Endothelial cell of umbilical vein (primary cell): Measurements from ENCODE around the gene PSMG2. TPM values are rescaled to one million over a fixed set of nuclear protein-coding genes. Genes with fewer than 3 reads are reported as not detected.

Experiments used
- BruUV-seq: library from RNA; stranded (reverse); fragments of 400-500 nt; replicated peaks from 2 replicates; lab custom pipeline; 2021; lab: Mats Ljungman, UMichigan
- CTCF ChIA-PET: fragments of 300-600, 350-600 bp; sonication (Branson Sonifier 250); formaldehyde crosslinking; loops from one replicate; lab custom pipeline; 2021; ENCODE audit warnings: antibody characterized with exemption, inconsistent platforms; lab: Charles Lee
- POLR2A ChIA-PET: fragments of 300-600, 350-600 bp; sonication (Branson Sonifier 250); formaldehyde crosslinking; loops from one replicate; lab custom pipeline; 2021; ENCODE audit warnings: antibody characterized with exemption, inconsistent platforms; lab: Charles Lee
- DNase-seq: peaks from one replicate; pipeline ENCODE4 v3.0.0-alpha.2; 2011; ENCODE audit warnings: low read depth, low spot score
- FAIRE-seq: peaks from 2 replicates; lab custom pipeline; 2011; peaks lifted over from hg19 to GRCh38; lab: Jason Lieb, UNC
- H2AFZ ChIP-seq: 2 replicates; pipeline ENCODE4 v1.6.0; 2012; ENCODE audit warnings: low read depth, low read length, control low read depth, inconsistent platforms
- H3K27ac ChIP-seq: 2 replicates; pipeline ENCODE4 v1.5.1; 2011; ENCODE audit warnings: low read depth, mild to moderate bottlenecking, control low read depth, low read length, moderate library complexity; ENCODE audit not compliant: insufficient read depth
- H3K27me3 ChIP-seq, 2 experiments: 2 replicates each; pipeline versions ENCODE4 v1.6.0 to v1.6.1; 2011; ENCODE audit warnings: low read length in 2 of 2, mixed read lengths in 1 of 2; ENCODE audit not compliant: control insufficient read depth in 2 of 2, insufficient read depth in 2 of 2
- H3K36me3 ChIP-seq, 2 experiments: 2 replicates in 1 of 2; 3 replicates in 1 of 2; pipeline ENCODE4 v1.5.1; 2011; ENCODE audit warnings: low read length in 2 of 2, mild to moderate bottlenecking in 1 of 2, moderate library complexity in 1 of 2; ENCODE audit not compliant: control insufficient read depth in 2 of 2, insufficient read depth in 2 of 2; ENCODE audit errors: extremely low read depth in 1 of 2
- H3K4me1 ChIP-seq: 3 replicates; pipeline ENCODE4 v1.5.1; 2011; ENCODE audit warnings: mild to moderate bottlenecking, low read length; ENCODE audit not compliant: control insufficient read depth, insufficient read depth; ENCODE audit errors: extremely low read depth
- H3K4me2 ChIP-seq: 2 replicates; pipeline ENCODE4 v1.6.1; 2011; ENCODE audit warnings: low read length, control low read depth, mixed read lengths; ENCODE audit not compliant: insufficient read depth
- H3K4me3 ChIP-seq, 3 experiments: fragments of 200-600 bp in 1 of 3; sonication (generic), shearing (Covaris generic) in 1 of 3; replicated peaks in 1 of 3; 2 replicates each; pipeline ENCODE4 v1.5.1; 2011 to 2016; ENCODE audit warnings: control low read depth in 3 of 3, low read length in 3 of 3, mild to moderate bottlenecking in 2 of 3, inconsistent platforms in 1 of 3, low read depth in 1 of 3, moderate library complexity in 1 of 3; ENCODE audit not compliant: insufficient read depth in 1 of 3
- H3K79me2 ChIP-seq: 2 replicates; pipeline ENCODE4 v1.6.0; 2012; ENCODE audit warnings: low read length, inconsistent platforms; ENCODE audit not compliant: control insufficient read depth, insufficient read depth
- H3K9ac ChIP-seq: replicated peaks from 2 replicates; pipeline ENCODE3; 2011; ENCODE audit warnings: low read length, control low read depth; ENCODE audit not compliant: insufficient read depth; ENCODE audit errors: extremely low read depth
- H3K9me1 ChIP-seq: replicated peaks from 3 replicates; pipeline ENCODE4 v1.6.0; 2011; ENCODE audit warnings: mild to moderate bottlenecking, low read length; ENCODE audit not compliant: control insufficient read depth, insufficient read depth; ENCODE audit errors: extremely low read depth
- H3K9me3 ChIP-seq: replicated peaks from 2 replicates; pipeline ENCODE4 v1.5.1; 2012; ENCODE audit warnings: low read length, inconsistent platforms; ENCODE audit not compliant: control insufficient read depth, insufficient read depth
- H4K20me1 ChIP-seq: replicated peaks from 2 replicates; pipeline ENCODE3; 2011; ENCODE audit warnings: mild to moderate bottlenecking, low read length; ENCODE audit not compliant: control insufficient read depth, insufficient read depth; ENCODE audit errors: extremely low read depth
- EZH2 ChIP-seq: IDR thresholded peaks from 2 replicates; pipeline ENCODE4 v1.6.1; 2012; ENCODE audit warnings: borderline replicate concordance, low read depth, mild to moderate bottlenecking, moderate library complexity, low read length, inconsistent platforms; ENCODE audit not compliant: severe bottlenecking
- FOS ChIP-seq: IDR thresholded peaks from 2 replicates; pipeline ENCODE4 v1.6.1; 2011; ENCODE audit warnings: mild to moderate bottlenecking, low read length, moderate library complexity, borderline replicate concordance; ENCODE audit not compliant: insufficient read depth
- JUN ChIP-seq: IDR thresholded peaks from 2 replicates; pipeline ENCODE4 v1.6.1; 2011; ENCODE audit warnings: borderline replicate concordance, low read depth; ENCODE audit not compliant: insufficient read length, insufficient read depth
- MYC ChIP-seq: IDR thresholded peaks from one replicate; pipeline ENCODE4 v1.6.1; 2011; ENCODE audit warnings: mild to moderate bottlenecking, low read depth, low read length
- POLR2A ChIP-seq: IDR thresholded peaks from 2 replicates; pipeline ENCODE4 v1.6.1; 2012; ENCODE audit warnings: low read depth, mild to moderate bottlenecking, control low read depth, low read length
- POLR2AphosphoS5 ChIP-seq: IDR thresholded peaks from 2 replicates; pipeline ENCODE4 v1.6.1; 2012; ENCODE audit warnings: low read depth, mild to moderate bottlenecking, control low read depth, low read length, moderate library complexity; ENCODE audit not compliant: insufficient read depth
- dilution Hi-C: fragments of 300-500 bp; cut with MboI; formaldehyde crosslinking; loops from one replicate; pipeline ENCODE4 v1.15.0; 2019; ENCODE audit warnings: low sequenced_read_pairs; ENCODE audit not compliant: extremely low pct_ligation_motif_present
- intact Hi-C: fragments of 100-400 bp; cut with micrococcal nuclease; formaldehyde crosslinking; loops from one replicate; pipeline ENCODE4 v1.10.0; 2022
- polyA plus RNA-seq, 4 experiments: library from polyadenylated mRNA; depleted of rRNA in 3 of 4; stranded (reverse) in 3 of 4; unstranded in 1 of 4; fragments of >200 nt; gene quantifications; 2 replicates each; pipeline versions ENCODE4 v1.2.1 to v1.2.3, GENCODE V29; 2011 to 2012; ENCODE audit warnings: missing spikeins in 1 of 4
- total RNA-seq: library from RNA; stranded (reverse); gene quantifications from 2 replicates; pipeline ENCODE4 v1.2.3, GENCODE V29; 2021
- TF ChIP-seq, protein P1 (sequence below), 2 donors: IDR thresholded peaks; 1 replicate in 1 of 2; 2 replicates in 1 of 2; pipeline ENCODE4 v1.5.1; 2011; ENCODE audit warnings: low read length in 2 of 2, mild to moderate bottlenecking in 2 of 2, moderate library complexity in 2 of 2, control low read depth in 1 of 2, inconsistent platforms in 1 of 2, low read depth in 1 of 2; ENCODE audit not compliant: insufficient read depth in 1 of 2; ENCODE audit errors: extremely low read depth in 1 of 2
- TF ChIP-seq, protein P2 (sequence below): IDR thresholded peaks from 2 replicates; pipeline ENCODE4 v1.6.1; 2011; ENCODE audit not compliant: insufficient read depth, insufficient read length

PSMG2 gene
- total and polyA plus RNA-seq, 2 donors (not counting 3 experiments of a cell fraction or from before 2014, with no cell fraction given), result 42.0 to 71.0 TPM

DNA sequence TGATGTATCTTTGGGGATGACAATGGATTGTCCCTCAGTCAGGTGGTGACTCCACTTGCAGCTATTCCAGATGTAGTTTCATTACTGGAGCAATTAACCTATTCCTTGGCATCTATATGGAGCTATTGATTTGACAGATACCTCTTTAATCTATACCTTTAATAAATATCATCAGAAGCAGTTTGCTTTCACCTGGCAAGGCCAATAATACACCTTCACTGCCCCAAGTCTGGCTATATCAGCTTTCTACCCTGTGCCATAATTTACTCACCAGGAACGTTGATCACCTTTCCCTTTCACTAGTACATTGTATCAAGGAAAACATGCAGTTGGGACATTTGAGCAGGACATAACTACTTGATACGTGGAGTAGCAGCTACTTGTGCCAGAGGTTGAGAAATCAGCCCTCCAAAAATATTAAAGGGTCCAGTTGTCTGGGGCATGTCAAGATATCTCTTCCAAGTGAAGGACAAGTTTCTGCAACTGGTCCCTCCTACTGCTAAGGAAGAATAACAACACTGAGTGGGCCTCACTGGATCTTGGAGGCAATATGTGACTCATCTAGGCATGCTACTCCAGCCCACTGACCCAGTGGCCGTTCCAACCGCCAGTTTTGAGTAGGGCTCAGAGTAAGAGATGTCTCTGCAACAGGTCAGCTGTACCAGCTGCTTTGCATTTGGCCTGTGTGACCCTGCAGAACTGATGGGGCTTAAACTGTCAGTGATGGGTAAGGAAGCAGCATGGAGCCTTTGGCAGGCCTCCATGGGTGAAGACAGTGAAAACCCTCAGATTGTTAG is 67.0 kb downstream of the PSMG2 start:
- POLR2A ChIA-PET, result no interaction called here
- no peak for FAIRE-seq
- intact Hi-C loops, result no loop called here

More for the DNA sequence above, 67.0 kb downstream of the PSMG2 start:
- no peak for DNase-seq
- no peaks in the 10 kb centered on the region for H3K36me3 ChIP-seq
- H3K27ac ChIP-seq, result no peak overlapping the region
- no peak overlapping the region for H2AFZ ChIP-seq
- H3K4me2 ChIP-seq, result no peak overlapping the region
- CTCF ChIA-PET, result no interaction called here
- no peaks in the 10 kb centered on the region for H3K9me1 ChIP-seq
- no peaks in the 10 kb centered on the region for H3K79me2 ChIP-seq
- H3K27me3 ChIP-seq, result peaks cover 2 to 6% of the 10 kb centered on the region in 2 experiments
- H3K4me1 ChIP-seq, result no peaks in the 10 kb centered on the region
- BruUV-seq, result no TSS peak
- no peak overlapping the region for H3K4me3 ChIP-seq
- dilution Hi-C loops, result no loop called here
- H3K9me3 ChIP-seq, result no peaks in the 10 kb centered on the region
- no peaks in the 10 kb centered on the region for H4K20me1 ChIP-seq
- TF ChIP-seq EZH2 (no peak), POLR2AphosphoS5 (no peak), POLR2A (no peak), MYC (no peak), FOS (no peak), JUN (no peak)
- TF ChIP-seq, protein P1, sequence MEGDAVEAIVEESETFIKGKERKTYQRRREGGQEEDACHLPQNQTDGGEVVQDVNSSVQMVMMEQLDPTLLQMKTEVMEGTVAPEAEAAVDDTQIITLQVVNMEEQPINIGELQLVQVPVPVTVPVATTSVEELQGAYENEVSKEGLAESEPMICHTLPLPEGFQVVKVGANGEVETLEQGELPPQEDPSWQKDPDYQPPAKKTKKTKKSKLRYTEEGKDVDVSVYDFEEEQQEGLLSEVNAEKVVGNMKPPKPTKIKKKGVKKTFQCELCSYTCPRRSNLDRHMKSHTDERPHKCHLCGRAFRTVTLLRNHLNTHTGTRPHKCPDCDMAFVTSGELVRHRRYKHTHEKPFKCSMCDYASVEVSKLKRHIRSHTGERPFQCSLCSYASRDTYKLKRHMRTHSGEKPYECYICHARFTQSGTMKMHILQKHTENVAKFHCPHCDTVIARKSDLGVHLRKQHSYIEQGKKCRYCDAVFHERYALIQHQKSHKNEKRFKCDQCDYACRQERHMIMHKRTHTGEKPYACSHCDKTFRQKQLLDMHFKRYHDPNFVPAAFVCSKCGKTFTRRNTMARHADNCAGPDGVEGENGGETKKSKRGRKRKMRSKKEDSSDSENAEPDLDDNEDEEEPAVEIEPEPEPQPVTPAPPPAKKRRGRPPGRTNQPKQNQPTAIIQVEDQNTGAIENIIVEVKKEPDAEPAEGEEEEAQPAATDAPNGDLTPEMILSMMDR (IDR thresholded peaks at IDR 0.05; ENCODE audit: extremely low read depth in 1 of 2, insufficient read depth in 1 of 2, low read depth in 1 of 2, low read length in 2 of 2), result no peak
- TF ChIP-seq, protein P2, sequence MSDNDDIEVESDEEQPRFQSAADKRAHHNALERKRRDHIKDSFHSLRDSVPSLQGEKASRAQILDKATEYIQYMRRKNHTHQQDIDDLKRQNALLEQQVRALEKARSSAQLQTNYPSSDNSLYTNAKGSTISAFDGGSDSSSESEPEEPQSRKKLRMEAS, result no peak
- no peak overlapping the region for H3K9ac ChIP-seq
